ENCODE measurements around the gene GPRIN1. TPM values are rescaled to one million over a fixed set of nuclear protein-coding genes. Genes with fewer than 3 reads are reported as not detected.

The GPRIN1 gene
- total and polyA plus RNA-seq, 2 donors (not counting 1 experiment from before 2014, with no cell fraction given) = 0.72 to 2.1 TPM

DNA sequence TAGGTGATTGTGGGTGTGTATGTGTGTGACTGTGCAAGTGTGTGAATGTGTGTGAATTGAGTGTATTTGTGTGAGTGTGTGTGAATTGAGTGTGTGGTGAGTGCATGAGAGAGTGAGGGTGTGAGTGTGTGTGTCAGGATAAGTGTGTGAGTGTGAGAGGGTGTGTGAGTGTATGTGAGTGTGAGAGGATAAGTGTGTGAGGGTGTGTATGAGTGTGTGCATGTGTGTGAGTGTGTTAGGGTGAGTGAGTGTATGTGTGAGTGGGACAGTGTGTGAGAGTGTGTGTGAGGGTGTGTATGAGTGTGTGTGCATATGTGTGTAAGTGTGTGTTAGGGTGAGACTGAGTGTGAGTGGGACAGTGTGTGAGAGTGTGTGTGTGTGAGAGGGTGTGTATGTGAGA, 21.7 kb downstream of the GPRIN1 start:
- Histone ChIP-seq H2AFZ (ENCODE audit: insufficient read depth, low read depth, low read length, poor library complexity, severe bottlenecking) (no peak overlapping the region), H3K4me3 (ENCODE audit: control extremely low read depth in 1 of 5, extremely low read depth in 1 of 5, insufficient read depth in 1 of 5, low read depth in 2 of 5, low read length in 4 of 5) (no peak overlapping the region), H3K9ac (ENCODE audit: low read length) (no peak overlapping the region), H3K27me3 (replicated peaks in 1 of 4; ENCODE audit: control extremely low read depth in 1 of 4, control insufficient read depth in 3 of 4, insufficient read depth in 4 of 4, low read length in 3 of 4) (no peaks in the 10 kb centered on the region), H3K4me1 (ENCODE audit: control insufficient read depth in 2 of 2, insufficient read depth in 2 of 2, low read length in 2 of 2) (no peaks in the 10 kb centered on the region), H4K20me1 (ENCODE audit: control insufficient read depth, insufficient read depth, low read length, poor library complexity, severe bottlenecking) (no peaks in the 10 kb centered on the region), H3K4me2 (replicated peaks; ENCODE audit: low read depth, low read length, poor library complexity, severe bottlenecking) (no peak overlapping the region), H3K79me2 (ENCODE audit: control insufficient read depth, insufficient read depth, low read length) (no peaks in the 10 kb centered on the region), H3K36me3 (replicated peaks in 1 of 2; ENCODE audit: control extremely low read depth in 1 of 2, control insufficient read depth in 1 of 2, extremely low read depth in 1 of 2, insufficient read depth in 2 of 2, low read length in 1 of 2) (no peaks in the 10 kb centered on the region), H3K9me3 (ENCODE audit: control extremely low read depth in 1 of 3, control insufficient read depth in 2 of 3, insufficient read depth in 1 of 3, low read length in 2 of 3) (peaks cover 0 to 40% (median 16%) of the 10 kb centered on the region in 3 donors), H3K27ac (ENCODE audit: low read length in 2 of 2) (no peak overlapping the region)
- intact Hi-C loops (cut with micrococcal nuclease) = no loop called here
- POLR2A ChIA-PET = no interaction called here
- peaks cover 6% of the 10 kb centered on the region for H3K9me3 Mint-ChIP-seq (ENCODE audit: insufficient read depth)
- CTCF ChIA-PET = interaction anchor here (1.1 kb wide), 1 partner anchor 16 kb away, joined by 3 read pairs; no protein-coding TSS in a partner anchor
- H3K4me1 Mint-ChIP-seq = no peaks in the 10 kb centered on the region
- H3K27ac Mint-ChIP-seq = no peak overlapping the region
- TF ChIP-seq CTCF (IDR thresholded peaks at IDR 0.05) = no peak
- no peak for TF ChIP-seq EZH2 (IDR thresholded peaks at IDR 0.05; ENCODE audit: borderline replicate concordance, insufficient read depth, low read depth, low read length, poor library complexity, severe bottlenecking)
- DNase-seq (no peak), ATAC-seq (ENCODE audit: low read depth) (no peak)
- no peaks in the 10 kb centered on the region for H3K27me3 Mint-ChIP-seq
- no peak overlapping the region for H3K4me3 Mint-ChIP-seq

- H4K20me1 ChIP-seq (ENCODE audit: control insufficient read depth, insufficient read depth, low read length, poor library complexity, severe bottlenecking) = no peaks in the 10 kb centered on the region
- no peaks in the 10 kb centered on the region for H3K4me1 Mint-ChIP-seq
These were observed 22.6 kb downstream of the GPRIN1 start for GRCh38 chr5:176587398-176587797.

More at GRCh38 chr5:176587398-176587797, 22.6 kb downstream of the GPRIN1 start:
- H3K9me3 ChIP-seq (ENCODE audit: control extremely low read depth in 1 of 3, control insufficient read depth in 2 of 3, insufficient read depth in 1 of 3, low read length in 2 of 3) = peaks cover 0 to 36% (median 16%) of the 10 kb centered on the region in 3 donors
- H3K9me3 Mint-ChIP-seq (ENCODE audit: insufficient read depth) = peaks cover 6% of the 10 kb centered on the region
- H3K27ac ChIP-seq (ENCODE audit: low read length in 2 of 2) = no peak overlapping the region
- no peak overlapping the region for H3K4me3 ChIP-seq (ENCODE audit: control extremely low read depth in 1 of 5, extremely low read depth in 1 of 5, insufficient read depth in 1 of 5, low read depth in 2 of 5, low read length in 4 of 5)
- TF ChIP-seq EZH2 (IDR thresholded peaks at IDR 0.05; ENCODE audit: borderline replicate concordance, insufficient read depth, low read depth, low read length, poor library complexity, severe bottlenecking) = no peak
- no peak overlapping the region for H2AFZ ChIP-seq (ENCODE audit: insufficient read depth, low read depth, low read length, poor library complexity, severe bottlenecking)
- H3K27ac Mint-ChIP-seq = no peak overlapping the region
- H3K27me3 Mint-ChIP-seq = no peaks in the 10 kb centered on the region
- H3K4me3 Mint-ChIP-seq = no peak overlapping the region
- ChIA-PET POLR2A (no interaction called here), CTCF (interaction anchor here (1.1 kb wide), 1 partner anchor 15 kb away, joined by 3 read pairs; no protein-coding TSS in a partner anchor)
- DNase-seq (no peak), ATAC-seq (ENCODE audit: low read depth) (no peak)
- WGBS (ENCODE audit: insufficient coverage) = 98% methylated on average over 5 of the region's 7 CpGs
- H3K4me1 ChIP-seq (ENCODE audit: control insufficient read depth in 2 of 2, insufficient read depth in 2 of 2, low read length in 2 of 2) = no peaks in the 10 kb centered on the region
- no peaks in the 10 kb centered on the region for H3K79me2 ChIP-seq (ENCODE audit: control insufficient read depth, insufficient read depth, low read length)
- no peaks in the 10 kb centered on the region for H3K27me3 ChIP-seq (replicated peaks in 1 of 4; ENCODE audit: control extremely low read depth in 1 of 4, control insufficient read depth in 3 of 4, insufficient read depth in 4 of 4, low read length in 3 of 4)
- no peaks in the 10 kb centered on the region for H3K36me3 ChIP-seq (replicated peaks in 1 of 2; ENCODE audit: control extremely low read depth in 1 of 2, control insufficient read depth in 1 of 2, extremely low read depth in 1 of 2, insufficient read depth in 2 of 2, low read length in 1 of 2)
- intact Hi-C loops (cut with micrococcal nuclease) = no loop called here
- no peak overlapping the region for H3K9ac ChIP-seq (ENCODE audit: low read length)
- no peak overlapping the region for H3K4me2 ChIP-seq (replicated peaks; ENCODE audit: low read depth, low read length, poor library complexity, severe bottlenecking)

Measured in B cell (primary cell).